Measurements from ENCODE around the gene ARHGEF18. TPM values are rescaled to one million over a fixed set of nuclear protein-coding genes. Genes with fewer than 3 reads are reported as not detected.
A peak's percentile ranks its signal among the peaks of the same experiment; 100 is the strongest.

The ARHGEF18 gene
- total RNA-seq, 1 experiment from 2014 or later, result 19.3 TPM

GRCh38 chr19:7383284-7383683 is 34.5 kb downstream of the ARHGEF18 start:
- no peak for DNase-seq (ENCODE audit: low read depth)

DNA sequence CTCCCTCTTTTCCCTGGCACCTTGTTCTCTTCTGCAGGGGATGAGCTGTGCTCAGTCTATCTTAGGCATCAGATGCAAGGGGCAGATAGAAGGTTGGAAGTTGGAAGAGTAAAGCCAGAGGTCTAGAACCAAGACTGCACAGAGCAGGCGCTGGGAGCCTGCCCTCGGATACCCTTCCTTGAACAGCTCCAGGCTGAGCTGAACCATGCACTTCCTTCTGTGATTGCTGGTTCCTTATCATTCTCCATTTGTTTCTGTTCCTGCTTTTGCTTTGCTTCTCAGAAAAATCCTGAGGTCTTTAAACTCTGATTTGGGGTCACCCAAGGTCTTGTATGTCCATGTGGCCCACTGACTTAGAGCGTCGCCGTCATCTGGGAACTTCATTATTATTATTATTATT is 36.3 kb downstream of the ARHGEF18 start:
- DNase-seq (ENCODE audit: low read depth), result no peak

- no peak for DNase-seq (ENCODE audit: low read depth)
These were observed 37.6 kb downstream of the ARHGEF18 start for GRCh38 chr19:7386308-7386707.

DNA sequence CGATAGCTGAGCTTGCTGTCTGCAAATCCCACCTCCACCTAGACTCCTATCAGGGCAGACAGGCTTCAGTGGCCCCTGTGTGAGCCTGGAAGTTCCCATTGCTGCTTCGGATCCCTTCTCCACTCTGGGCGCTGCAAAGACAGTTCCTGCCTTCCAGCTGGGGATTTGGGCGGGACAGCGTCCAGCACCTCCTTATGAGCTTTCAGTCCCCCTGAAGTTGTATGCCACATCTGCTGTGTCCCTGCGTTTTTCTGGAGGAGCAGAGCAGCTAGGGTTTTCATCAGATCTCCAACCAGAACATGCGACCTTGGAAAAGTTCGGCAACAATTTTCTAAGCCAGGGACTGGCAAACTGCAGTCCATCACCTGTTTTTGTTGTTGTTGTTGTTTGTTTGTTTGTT is 38.0 kb downstream of the ARHGEF18 start:
- no peak for DNase-seq (ENCODE audit: low read depth)

- no peak for DNase-seq (ENCODE audit: low read depth)
These were observed 42.5 kb downstream of the ARHGEF18 start for GRCh38 chr19:7391218-7391670.

DNA sequence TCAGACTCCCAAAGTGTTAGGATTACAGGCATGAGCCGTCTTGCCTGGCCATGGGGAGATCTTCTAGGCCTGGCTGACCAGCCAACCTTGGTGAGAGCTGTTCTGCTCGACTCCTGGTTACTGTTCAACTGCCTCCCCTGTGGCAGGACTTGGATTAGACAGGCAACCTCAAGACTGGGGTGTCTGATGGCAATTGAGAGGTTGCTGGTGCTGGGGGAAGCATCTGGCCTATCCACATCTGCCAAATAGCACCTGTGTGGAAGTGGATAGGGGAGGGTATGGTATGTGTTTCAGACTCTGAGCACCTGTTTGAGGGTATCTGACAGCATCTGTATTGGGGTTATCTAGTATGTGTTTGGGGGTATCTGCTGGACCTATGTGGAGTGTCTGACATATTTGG is 44.7 kb downstream of the ARHGEF18 start:
- DNase-seq (ENCODE audit: low read depth), result no peak

GRCh38 chr19:7393939-7394730 is 45.4 kb downstream of the ARHGEF18 start:
- no peak for DNase-seq (ENCODE audit: low read depth)

- DNase-seq (ENCODE audit: low read depth), result peak; percentile 84
These were observed 46.1 kb downstream of the ARHGEF18 start for GRCh38 chr19:7394731-7395359.

DNA sequence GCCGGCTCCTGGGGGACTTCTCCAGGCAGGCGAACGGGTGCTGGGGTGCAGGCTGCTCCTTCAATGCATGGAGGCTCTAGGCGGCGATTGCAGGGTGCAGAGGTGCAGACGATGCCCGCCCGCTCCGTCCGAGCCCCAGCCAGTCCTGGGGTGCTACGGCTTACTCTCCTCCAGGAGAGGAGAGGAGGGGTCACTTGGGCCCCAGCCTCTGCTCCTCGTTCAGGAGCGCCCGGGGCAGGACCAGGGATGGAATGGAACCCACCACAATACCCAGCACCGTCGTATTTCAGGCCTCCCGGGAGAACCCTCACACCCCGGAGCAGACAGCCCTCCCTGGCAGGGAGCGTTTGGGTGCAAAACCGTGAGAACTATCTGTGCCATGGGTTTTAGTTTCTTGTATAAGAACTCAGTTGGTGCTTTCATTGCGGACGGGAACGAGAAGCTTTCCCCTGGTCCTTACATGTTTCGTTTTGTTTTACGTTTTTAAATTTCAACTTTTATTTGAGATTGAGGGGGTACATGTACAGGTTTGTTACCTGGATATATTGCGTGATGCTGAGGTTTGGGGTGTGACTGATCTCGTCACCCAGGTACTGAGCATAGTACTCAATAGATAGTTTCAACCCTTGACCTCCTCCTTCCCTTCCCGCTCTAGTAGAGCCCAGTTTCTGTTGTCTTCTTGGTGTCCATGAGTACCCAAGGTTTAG is 46.8 kb downstream of the ARHGEF18 start:
- DNase-seq (ENCODE audit: low read depth), result no peak

- DNase-seq (ENCODE audit: low read depth), result peak; percentile 86
These were observed 49.0 kb downstream of the ARHGEF18 start for GRCh38 chr19:7397687-7398086.

Other genes with a start within 250 kb of the ARHGEF18 start
- 0.49 and 0.72 TPM in 2 replicates for gene INSR, start 54.5 kb upstream of the ARHGEF18 start, total RNA-seq (2014; rRNA removed; shearing (Covaris generic))
- 0.36 and 3.2 TPM in 2 replicates for gene PEX11G, start 140.1 kb downstream of the ARHGEF18 start, total RNA-seq (2014; rRNA removed; shearing (Covaris generic))
- gene ZNF358, start 167.2 kb downstream of the ARHGEF18 start, total RNA-seq (2014; rRNA removed; shearing (Covaris generic)), result 35.8 and 50.3 TPM in 2 replicates
- 2.0 and 3.5 TPM in 2 replicates for gene MCOLN1, start 173.7 kb downstream of the ARHGEF18 start, total RNA-seq (2014; rRNA removed; shearing (Covaris generic))
- 44.7 and 51.5 TPM in 2 replicates for gene PNPLA6, start 186.8 kb downstream of the ARHGEF18 start, total RNA-seq (2014; rRNA removed; shearing (Covaris generic))
- not detected in 2 replicates for gene CAMSAP3, start 246.9 kb downstream of the ARHGEF18 start, total RNA-seq (2014; rRNA removed; shearing (Covaris generic))

Measured in RPMI7951 (cell line).